Measurements from ENCODE around the gene RNU4-1. TPM values are rescaled to one million over a fixed set of nuclear protein-coding genes. Genes with fewer than 3 reads are reported as not detected.
A peak's percentile ranks its signal among the peaks of the same experiment; 100 is the strongest.
"Not testable (repeated sequence)": the region's sequence is repeated elsewhere in the genome, so short reads cannot be mapped to it uniquely, and the experiment has no call there.

Gene RNU4-1
- total RNA-seq, 1 donor from 2014 or later, result 3,252 TPM

DNA sequence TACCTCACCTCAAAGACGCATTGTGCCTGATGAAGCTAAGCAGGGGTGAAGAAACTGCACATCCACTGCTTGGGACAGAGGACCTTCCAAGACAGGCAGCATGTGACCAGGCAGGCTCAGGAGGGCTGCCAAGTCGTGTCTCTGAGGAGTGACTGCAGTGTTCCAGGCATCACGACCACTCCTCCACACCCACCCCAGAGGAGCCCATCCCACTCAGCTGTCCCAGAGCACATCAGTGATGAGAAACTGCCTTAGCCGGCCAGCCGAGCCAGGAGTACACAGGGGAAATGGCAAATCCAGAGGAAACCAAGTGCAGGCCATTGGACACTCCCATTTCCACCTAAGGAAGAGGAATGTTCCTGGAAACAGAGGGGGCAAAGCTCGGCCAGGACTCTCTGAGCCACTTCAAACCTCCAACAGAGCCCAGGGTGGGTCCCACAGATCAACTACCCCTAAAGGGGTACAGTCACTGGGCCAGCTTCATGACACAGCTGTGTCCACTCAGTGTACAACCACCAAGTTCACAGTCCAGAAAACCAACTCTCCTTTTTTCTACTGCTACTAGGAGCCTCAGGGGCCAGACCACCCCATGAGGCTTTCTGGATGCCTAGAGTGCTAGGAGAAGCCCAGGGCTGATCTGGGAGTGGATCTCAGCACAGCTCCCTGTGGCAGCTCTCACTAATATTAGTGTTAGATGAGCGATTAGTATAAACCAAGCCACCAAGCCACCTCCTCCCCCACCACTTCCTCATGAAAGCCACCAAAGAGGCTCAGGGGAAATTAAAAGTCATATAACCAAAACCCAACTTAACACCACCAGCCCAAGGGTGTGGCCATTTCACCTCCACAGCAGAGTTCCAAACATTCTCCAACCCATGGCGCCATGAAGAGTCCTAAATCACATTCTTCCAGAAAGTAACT, 42.9 kb downstream of the RNU4-1 start:
- H3K4me1 Mint-ChIP-seq (ENCODE audit: unreplicated experiment), result peaks cover 62% of the 10 kb centered on the region
- H3K9me3 Mint-ChIP-seq (ENCODE audit: unreplicated experiment), result no peaks in the 10 kb centered on the region
- no peak for DNase-seq (ENCODE audit: extremely low spot score, unreplicated experiment)
- peak overlapping the region; percentile 56 for H3K27ac Mint-ChIP-seq (ENCODE audit: unreplicated experiment)
- no peak overlapping the region for H3K4me3 Mint-ChIP-seq (ENCODE audit: unreplicated experiment)
- H3K27me3 Mint-ChIP-seq (ENCODE audit: unreplicated experiment), result no peaks in the 10 kb centered on the region
- H3K36me3 Mint-ChIP-seq (ENCODE audit: unreplicated experiment), result peaks cover 5% of the 10 kb centered on the region
- TF ChIP-seq, protein P1, sequence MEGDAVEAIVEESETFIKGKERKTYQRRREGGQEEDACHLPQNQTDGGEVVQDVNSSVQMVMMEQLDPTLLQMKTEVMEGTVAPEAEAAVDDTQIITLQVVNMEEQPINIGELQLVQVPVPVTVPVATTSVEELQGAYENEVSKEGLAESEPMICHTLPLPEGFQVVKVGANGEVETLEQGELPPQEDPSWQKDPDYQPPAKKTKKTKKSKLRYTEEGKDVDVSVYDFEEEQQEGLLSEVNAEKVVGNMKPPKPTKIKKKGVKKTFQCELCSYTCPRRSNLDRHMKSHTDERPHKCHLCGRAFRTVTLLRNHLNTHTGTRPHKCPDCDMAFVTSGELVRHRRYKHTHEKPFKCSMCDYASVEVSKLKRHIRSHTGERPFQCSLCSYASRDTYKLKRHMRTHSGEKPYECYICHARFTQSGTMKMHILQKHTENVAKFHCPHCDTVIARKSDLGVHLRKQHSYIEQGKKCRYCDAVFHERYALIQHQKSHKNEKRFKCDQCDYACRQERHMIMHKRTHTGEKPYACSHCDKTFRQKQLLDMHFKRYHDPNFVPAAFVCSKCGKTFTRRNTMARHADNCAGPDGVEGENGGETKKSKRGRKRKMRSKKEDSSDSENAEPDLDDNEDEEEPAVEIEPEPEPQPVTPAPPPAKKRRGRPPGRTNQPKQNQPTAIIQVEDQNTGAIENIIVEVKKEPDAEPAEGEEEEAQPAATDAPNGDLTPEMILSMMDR (IDR thresholded peaks at IDR 0.05), result no peak

DNA sequence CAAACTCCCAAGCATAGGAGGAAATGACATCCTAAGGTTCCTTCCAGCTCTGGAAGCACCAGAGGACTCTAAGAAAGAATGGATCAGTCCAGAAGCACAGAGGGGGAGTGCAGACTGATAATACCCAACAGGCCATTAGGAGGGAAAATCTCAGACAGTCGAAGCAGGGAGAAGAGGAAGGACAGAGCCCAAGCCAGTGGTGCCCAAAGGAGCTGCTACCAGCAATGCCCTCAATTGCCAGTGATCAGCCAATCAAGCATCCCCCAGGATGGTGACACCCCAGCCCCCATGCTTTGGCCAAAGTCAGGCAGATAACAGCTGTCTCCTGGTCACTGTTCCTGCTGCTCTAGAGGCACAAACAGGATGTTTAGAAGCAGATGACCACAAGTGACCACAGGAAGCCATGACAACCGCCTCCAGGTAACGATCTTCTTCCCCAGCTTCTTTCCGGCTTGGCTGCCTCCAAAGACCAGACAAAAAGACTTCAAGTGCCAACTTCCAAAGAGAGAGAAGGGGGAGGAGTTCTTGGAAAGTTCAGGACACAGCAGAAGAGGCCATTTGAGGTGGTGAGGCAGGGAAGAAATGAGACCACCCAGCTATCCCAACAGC, 43.7 kb downstream of the RNU4-1 start:
- TF ChIP-seq, protein P1 (IDR thresholded peaks at IDR 0.05), result no peak
- H3K36me3 Mint-ChIP-seq (ENCODE audit: unreplicated experiment), result no peaks in the 10 kb centered on the region
- H3K27me3 Mint-ChIP-seq (ENCODE audit: unreplicated experiment), result no peaks in the 10 kb centered on the region
- no peaks in the 10 kb centered on the region for H3K9me3 Mint-ChIP-seq (ENCODE audit: unreplicated experiment)
- H3K4me3 Mint-ChIP-seq (ENCODE audit: unreplicated experiment), result no peak overlapping the region
- no peak for DNase-seq (ENCODE audit: extremely low spot score, unreplicated experiment)
- H3K4me1 Mint-ChIP-seq (ENCODE audit: unreplicated experiment), result peaks cover 62% of the 10 kb centered on the region
- peak overlapping the region; percentile 56 for H3K27ac Mint-ChIP-seq (ENCODE audit: unreplicated experiment)

DNA sequence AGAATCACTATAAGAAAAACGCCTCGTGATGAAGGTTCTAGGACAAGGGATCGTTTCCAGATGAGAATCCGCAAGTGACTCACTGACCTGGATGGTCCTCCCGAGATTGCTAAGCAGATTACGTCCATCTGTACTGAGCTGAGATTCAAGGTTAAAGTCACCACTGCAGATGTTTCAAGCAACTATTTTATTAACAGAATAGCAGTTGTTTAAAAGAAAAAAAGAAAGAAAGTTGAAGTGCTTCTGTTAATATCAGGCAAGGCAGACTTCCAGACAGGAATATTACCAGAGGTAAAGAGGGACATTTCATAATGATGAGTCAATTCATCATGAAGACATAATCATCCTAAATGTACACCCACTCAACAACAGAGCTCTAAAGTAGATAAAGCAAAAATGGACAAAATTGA, 45.4 kb downstream of the RNU4-1 start:
- DNase-seq (ENCODE audit: extremely low spot score, unreplicated experiment), result no peak
- Mint-ChIP-seq H3K9me3 (ENCODE audit: unreplicated experiment) (no peaks in the 10 kb centered on the region), H3K4me3 (ENCODE audit: unreplicated experiment) (no peak overlapping the region), H3K4me1 (ENCODE audit: unreplicated experiment) (peaks cover 73% of the 10 kb centered on the region), H3K27me3 (ENCODE audit: unreplicated experiment) (no peaks in the 10 kb centered on the region), H3K27ac (ENCODE audit: unreplicated experiment) (peak overlapping the region; percentile 79), H3K36me3 (ENCODE audit: unreplicated experiment) (no peaks in the 10 kb centered on the region)
- TF ChIP-seq, protein P1 (IDR thresholded peaks at IDR 0.05), result no peak

DNA sequence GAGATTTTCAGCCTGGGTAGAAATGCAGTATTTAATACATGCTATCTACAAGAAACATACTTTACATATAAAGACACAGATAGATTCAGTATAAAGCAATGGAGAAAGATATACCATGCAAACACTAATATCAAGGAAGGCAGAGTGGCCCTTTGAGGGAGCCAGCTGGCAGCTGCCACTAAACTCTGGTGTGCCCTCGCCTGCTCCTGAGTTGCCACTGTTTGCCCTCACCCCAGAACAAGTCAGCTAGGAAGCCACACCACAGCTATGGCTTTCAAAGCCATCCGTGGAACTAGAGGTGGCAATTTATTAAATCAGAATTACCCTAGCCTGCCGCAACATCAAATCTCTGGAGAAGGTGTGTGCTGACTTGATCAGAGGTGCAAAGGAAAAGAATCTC, 45.9 kb downstream of the RNU4-1 start:
- Mint-ChIP-seq H3K4me1 (ENCODE audit: unreplicated experiment) (peaks cover 73% of the 10 kb centered on the region), H3K27me3 (ENCODE audit: unreplicated experiment) (no peaks in the 10 kb centered on the region), H3K4me3 (ENCODE audit: unreplicated experiment) (no peak overlapping the region), H3K9me3 (ENCODE audit: unreplicated experiment) (no peaks in the 10 kb centered on the region), H3K36me3 (ENCODE audit: unreplicated experiment) (no peaks in the 10 kb centered on the region), H3K27ac (ENCODE audit: unreplicated experiment) (peak overlapping the region; percentile 79)
- DNase-seq (ENCODE audit: extremely low spot score, unreplicated experiment), result no peak
- TF ChIP-seq, protein P1 (IDR thresholded peaks at IDR 0.05), result no peak

DNA sequence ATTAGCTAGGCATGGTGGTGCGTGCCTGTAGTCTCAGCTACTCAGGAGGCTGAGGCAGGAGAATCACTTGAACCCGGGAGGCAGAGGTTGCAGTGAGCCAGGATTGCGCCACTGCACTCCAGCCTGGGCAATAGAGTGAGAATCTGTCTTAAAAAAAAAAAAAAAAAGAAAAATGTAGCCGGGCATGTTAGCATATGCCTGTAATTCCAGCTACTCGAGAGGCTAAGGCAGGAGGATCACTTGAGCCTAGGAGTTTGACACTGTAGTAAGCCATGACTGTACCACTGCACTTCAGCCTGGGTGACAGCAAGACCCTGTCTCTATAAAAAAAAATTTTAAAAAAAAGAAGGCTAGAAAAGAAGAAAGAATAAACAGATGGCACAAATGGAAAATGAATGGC, 46.3 kb downstream of the RNU4-1 start:
- H3K4me3 Mint-ChIP-seq (ENCODE audit: unreplicated experiment); H3K36me3 Mint-ChIP-seq (ENCODE audit: unreplicated experiment); H3K27me3 Mint-ChIP-seq (ENCODE audit: unreplicated experiment); H3K9me3 Mint-ChIP-seq (ENCODE audit: unreplicated experiment); DNase-seq (ENCODE audit: extremely low spot score, unreplicated experiment): not testable (repeated sequence)
- Mint-ChIP-seq H3K4me1 (ENCODE audit: unreplicated experiment) (peaks cover 73% of the 10 kb centered on the region), H3K27ac (ENCODE audit: unreplicated experiment) (peak overlapping the region; percentile 23)

Other genes starting within 250 kb of the RNU4-1 start
- gene RAB35, start 176.5 kb downstream of the RNU4-1 start, total RNA-seq, result 47.1 and 55.7 TPM in 2 replicates
- gene GCN1, start 98.5 kb downstream of the RNU4-1 start, total RNA-seq, result 106 and 115 TPM in 2 replicates
- 2,037 TPM in 2 replicates for gene RPLP0, start 92.1 kb downstream of the RNU4-1 start, total RNA-seq
- gene PXN, start 27.5 kb downstream of the RNU4-1 start, total RNA-seq, result 76.7 and 79.9 TPM in 2 replicates
- gene RNU4-2, start 1.3 kb downstream of the RNU4-1 start, total RNA-seq, result 6,059 and 6,780 TPM in 2 replicates
- 0.94 and 0.97 TPM in 2 replicates for gene SIRT4, start 9.1 kb upstream of the RNU4-1 start, total RNA-seq
- gene PLA2G1B, start 34.5 kb upstream of the RNU4-1 start, total RNA-seq, result 0.67 and 1.2 TPM in 2 replicates
- gene MSI1, start 75.9 kb upstream of the RNU4-1 start, total RNA-seq, result 1.0 and 1.3 TPM in 2 replicates
- 299 and 307 TPM in 2 replicates for gene COX6A1, start 144.9 kb upstream of the RNU4-1 start, total RNA-seq
- 23.9 and 25.6 TPM in 2 replicates for gene TRIAP1, start 153.1 kb upstream of the RNU4-1 start, total RNA-seq
- gene GATC, start 153.2 kb upstream of the RNU4-1 start, total RNA-seq, result 16.1 and 21.1 TPM in 2 replicates
- gene SRSF9, start 176.5 kb upstream of the RNU4-1 start, total RNA-seq, result 143 and 151 TPM in 2 replicates
- gene DYNLL1, start 202.9 kb upstream of the RNU4-1 start, total RNA-seq, result 324 and 325 TPM in 2 replicates
- 20.4 and 24.0 TPM in 2 replicates for gene COQ5, start 235.9 kb upstream of the RNU4-1 start, total RNA-seq
- gene RNF10, start 241.1 kb upstream of the RNU4-1 start, total RNA-seq, result 139 and 177 TPM in 2 replicates

All from osteocyte (in vitro differentiated cells).